MM.1S (cell line): ENCODE data around the gene DDX23.

Experiments used
- DNase-seq: peaks from one replicate; pipeline ENCODE4 v3.0.0-alpha.2; 2015
- H2AFZ ChIP-seq: fragments of 300-600 bp; sonication (generic); 2 replicates; pipeline ENCODE4 v1.6.0; 2016; ENCODE audit warnings: antibody characterized with exemption, low read length
- H3F3A ChIP-seq: fragments of 300-600 bp; sonication (generic); 2 replicates; pipeline ENCODE4 v1.6.1; 2016; ENCODE audit warnings: mild to moderate bottlenecking, antibody characterized with exemption, low read length, moderate library complexity, mixed read lengths; ENCODE audit not compliant: insufficient read depth
- H3K27ac ChIP-seq: fragments of 300-600 bp; sonication (generic); 2 replicates; pipeline ENCODE4 v1.5.1; 2016; ENCODE audit warnings: mild to moderate bottlenecking, low read length
- H3K27me3 ChIP-seq: fragments of 300-600 bp; sonication (generic); replicated peaks from 2 replicates; pipeline ENCODE4 v1.6.0; 2016; ENCODE audit warnings: low read length; ENCODE audit not compliant: insufficient read depth
- H3K36me3 ChIP-seq: fragments of 300-600 bp; sonication (generic); replicated peaks from 2 replicates; pipeline ENCODE4 v1.6.1; 2016; ENCODE audit warnings: mild to moderate bottlenecking, low read length, mixed read lengths; ENCODE audit not compliant: insufficient read depth
- H3K4me1 ChIP-seq: fragments of 300-600 bp; sonication (generic); 2 replicates; pipeline ENCODE4 v1.6.1; 2016; ENCODE audit warnings: low read length, mixed read lengths
- H3K4me2 ChIP-seq: fragments of 300-600 bp; sonication (generic); 2 replicates; pipeline ENCODE4 v1.6.0; 2016; ENCODE audit warnings: low read depth, low read length
- H3K4me3 ChIP-seq: fragments of 300-600 bp; sonication (generic); 2 replicates; pipeline ENCODE4 v1.5.1; 2016; ENCODE audit warnings: low read length, mixed read lengths
- H3K79me2 ChIP-seq: fragments of 300-600 bp; sonication (generic); 2 replicates; pipeline ENCODE4 v1.6.1; 2016; ENCODE audit warnings: mixed run types, low read length, mixed read lengths
- H3K9ac ChIP-seq: fragments of 300-600 bp; sonication (generic); 2 replicates; pipeline ENCODE4 v1.6.1; 2016; ENCODE audit warnings: low read length, mixed read lengths
- H3K9me2 ChIP-seq: fragments of 300-600 bp; sonication (generic); replicated peaks from 2 replicates; pipeline ENCODE4 v1.6.1; 2016; ENCODE audit warnings: mild to moderate bottlenecking, low read length, mixed read lengths; ENCODE audit not compliant: insufficient read depth
- H3K9me3 ChIP-seq: fragments of 300-600 bp; sonication (generic); replicated peaks from 2 replicates; pipeline ENCODE4 v1.6.1; 2016; ENCODE audit warnings: mild to moderate bottlenecking, low read length, mixed read lengths; ENCODE audit not compliant: insufficient read depth
- H4K20me1 ChIP-seq: fragments of 300-600 bp; sonication (generic); 2 replicates; pipeline ENCODE4 v1.6.1; 2016; ENCODE audit warnings: mild to moderate bottlenecking, low read length, moderate library complexity, mixed read lengths; ENCODE audit not compliant: insufficient read depth
- CTCF ChIP-seq: fragments of 300-600 bp; sonication (generic); IDR thresholded peaks from 2 replicates; pipeline ENCODE4 v1.5.1; 2016; ENCODE audit warnings: antibody characterized with exemption, low read length, mixed read lengths
- EZH2 ChIP-seq: fragments of 300-600 bp; sonication (generic); optimal IDR thresholded peaks from 2 replicates; pipeline ENCODE3; 2017; ENCODE audit warnings: low read depth, mild to moderate bottlenecking, antibody characterized with exemption, low read length, mixed read lengths
- EZH2phosphoT487 ChIP-seq: fragments of 300-600 bp; sonication (generic); IDR thresholded peaks from 2 replicates; pipeline ENCODE4 v1.6.1; 2018; ENCODE audit warnings: antibody characterized with exemption, low read length

Gene DDX23

GRCh38 chr12:48823281-48823680, 28.7 kb downstream of the DDX23 start:
- no peaks in the 10 kb centered on the region for H3K36me3 ChIP-seq

GRCh38 chr12:48822711-48823110, 29.3 kb downstream of the DDX23 start:
- Histone ChIP-seq H3K9ac (no peak overlapping the region), H3K9me3 (no peaks in the 10 kb centered on the region), H4K20me1 (no peaks in the 10 kb centered on the region), H3K4me1 (peaks cover 17% of the 10 kb centered on the region), H3K4me2 (no peak overlapping the region), H3K79me2 (no peaks in the 10 kb centered on the region), H3K36me3 (no peaks in the 10 kb centered on the region), H3K27ac (no peak overlapping the region), H3K9me2 (no peaks in the 10 kb centered on the region), H3K4me3 (no peak overlapping the region), H3K27me3 (peaks cover 1% of the 10 kb centered on the region; the same call in 1 of the 2 replicates), H3F3A (peaks cover 4% of the 10 kb centered on the region; the same call in 1 of the 2 replicates), H2AFZ (no peak overlapping the region)
- no peak for TF ChIP-seq EZH2
- TF ChIP-seq CTCF: no peak
- TF ChIP-seq EZH2phosphoT487: no peak
- DNase-seq: no peak

More at GRCh38 chr12:48823281-48823680, 28.7 kb downstream of the DDX23 start:
- H3F3A ChIP-seq: peaks cover 4% of the 10 kb centered on the region; the same call in 1 of the 2 replicates
- H3K9me3 ChIP-seq: no peaks in the 10 kb centered on the region
- H3K9ac ChIP-seq: no peak overlapping the region
- H4K20me1 ChIP-seq: no peaks in the 10 kb centered on the region
- DNase-seq: no peak
- H3K79me2 ChIP-seq: no peaks in the 10 kb centered on the region
- no peak overlapping the region for H3K4me3 ChIP-seq
- TF ChIP-seq EZH2phosphoT487 (no peak), CTCF (no peak), EZH2 (no peak)
- no peaks in the 10 kb centered on the region for H3K9me2 ChIP-seq
- peak overlapping the region; percentile 48; the same call in 1 of the 2 replicates for H3K4me2 ChIP-seq
- H3K27ac ChIP-seq: no peak overlapping the region
- H2AFZ ChIP-seq: no peak overlapping the region
- H3K27me3 ChIP-seq: no peaks in the 10 kb centered on the region
- peaks cover 17% of the 10 kb centered on the region for H3K4me1 ChIP-seq

GRCh38 chr12:48822139-48822538, 29.8 kb downstream of the DDX23 start:
- no peaks in the 10 kb centered on the region for H3K36me3 ChIP-seq
- H3K4me2 ChIP-seq: no peak overlapping the region
- no peaks in the 10 kb centered on the region for H4K20me1 ChIP-seq
- H3K4me3 ChIP-seq: no peak overlapping the region
- H3K79me2 ChIP-seq: no peaks in the 10 kb centered on the region
- peaks cover 17% of the 10 kb centered on the region for H3K4me1 ChIP-seq
- no peak overlapping the region for H2AFZ ChIP-seq
- no peak for TF ChIP-seq CTCF
- TF ChIP-seq EZH2: no peak
- TF ChIP-seq EZH2phosphoT487: no peak
- no peaks in the 10 kb centered on the region for H3K9me2 ChIP-seq
- peaks cover 7% of the 10 kb centered on the region; the same call in 1 of the 2 replicates for H3K27me3 ChIP-seq
- no peak for DNase-seq
- no peaks in the 10 kb centered on the region for H3K9me3 ChIP-seq
- peaks cover 4% of the 10 kb centered on the region; the same call in 1 of the 2 replicates for H3F3A ChIP-seq
- H3K9ac ChIP-seq: no peak overlapping the region
- no peak overlapping the region for H3K27ac ChIP-seq
